Panc1 (cell line): ENCODE measurements around the gene RAC2.
A peak's percentile ranks its signal among the peaks of the same experiment; 100 is the strongest.

Experiments used
- CTCF ChIP-seq: fragments of 450-650 bp; IDR thresholded peaks from 2 replicates; pipeline ENCODE4 v1.5.1; 2017; ENCODE audit warnings: mild to moderate bottlenecking
- POLR2AphosphoS5 ChIP-seq: IDR thresholded peaks from 2 replicates; pipeline ENCODE4 v1.6.1; 2012; ENCODE audit warnings: mild to moderate bottlenecking, low read depth, low read length, moderate library complexity
- REST ChIP-seq, 2 experiments: IDR thresholded peaks; 2 replicates each; pipeline ENCODE4 v1.6.1; 2011 to 2012; ENCODE audit warnings: low read depth in 2 of 2, control low read depth in 1 of 2, low read length in 1 of 2, mild to moderate bottlenecking in 1 of 2, moderate library complexity in 1 of 2; ENCODE audit not compliant: insufficient read depth in 1 of 2
- SIN3A ChIP-seq: IDR thresholded peaks from 2 replicates; pipeline ENCODE4 v1.6.1; 2012; ENCODE audit warnings: low read depth, mild to moderate bottlenecking, low read length, moderate library complexity, borderline replicate concordance; ENCODE audit not compliant: insufficient read depth
- TCF7L2 ChIP-seq: IDR thresholded peaks from 2 replicates; pipeline ENCODE4 v1.6.1; 2011; ENCODE audit warnings: mild to moderate bottlenecking, low read depth, low read length, inconsistent platforms

GRCh38 chr22:37259540-37260029 is 15.5 kb upstream of the RAC2 start:
- TF ChIP-seq CTCF = peak; percentile 79
- TF ChIP-seq POLR2AphosphoS5 = no peak
- TF ChIP-seq SIN3A = no peak
- no peak for TF ChIP-seq REST (IDR thresholded peaks at IDR 0.05; ENCODE audit: insufficient read depth in 1 of 2, low read depth in 2 of 2, low read length in 1 of 2)
- no peak for TF ChIP-seq TCF7L2
